Measurements from ENCODE around the gene ARIH2.
"Not testable (repeated sequence)": the region's sequence is repeated elsewhere in the genome, so short reads cannot be mapped to it uniquely, and the experiment has no call there.

ARIH2 gene

DNA sequence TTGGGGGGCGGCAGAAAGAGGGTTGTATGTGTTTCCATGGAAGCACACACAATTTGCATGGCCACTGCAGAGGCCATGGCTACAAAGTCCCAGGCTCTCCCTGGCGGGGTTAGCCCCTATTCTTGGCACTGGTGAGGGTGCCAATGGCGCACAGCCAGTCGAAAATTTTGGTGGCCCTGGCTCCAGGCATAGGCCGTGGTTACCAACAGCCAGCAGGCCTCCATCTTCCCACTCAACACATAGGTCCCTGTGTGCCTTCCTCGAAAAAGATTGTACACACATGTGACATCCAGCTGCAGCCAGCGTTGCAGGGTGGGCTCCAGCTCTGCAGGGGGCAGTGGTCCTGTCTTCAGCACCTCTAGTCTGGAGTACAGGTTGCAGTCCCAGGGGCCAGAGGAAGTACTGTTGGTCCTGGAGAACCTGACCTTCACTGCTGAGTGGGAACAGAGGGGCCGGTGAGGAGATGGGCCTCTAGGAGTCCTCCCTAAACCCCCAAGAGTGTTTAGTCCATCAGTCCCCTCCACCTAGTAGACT lies 78.5 kb downstream of the ARIH2 start:
- FAIRE-seq (no peak), DNase-seq (ENCODE audit: extremely low spot score, insufficient read length, low read depth) (no peak)

DNA sequence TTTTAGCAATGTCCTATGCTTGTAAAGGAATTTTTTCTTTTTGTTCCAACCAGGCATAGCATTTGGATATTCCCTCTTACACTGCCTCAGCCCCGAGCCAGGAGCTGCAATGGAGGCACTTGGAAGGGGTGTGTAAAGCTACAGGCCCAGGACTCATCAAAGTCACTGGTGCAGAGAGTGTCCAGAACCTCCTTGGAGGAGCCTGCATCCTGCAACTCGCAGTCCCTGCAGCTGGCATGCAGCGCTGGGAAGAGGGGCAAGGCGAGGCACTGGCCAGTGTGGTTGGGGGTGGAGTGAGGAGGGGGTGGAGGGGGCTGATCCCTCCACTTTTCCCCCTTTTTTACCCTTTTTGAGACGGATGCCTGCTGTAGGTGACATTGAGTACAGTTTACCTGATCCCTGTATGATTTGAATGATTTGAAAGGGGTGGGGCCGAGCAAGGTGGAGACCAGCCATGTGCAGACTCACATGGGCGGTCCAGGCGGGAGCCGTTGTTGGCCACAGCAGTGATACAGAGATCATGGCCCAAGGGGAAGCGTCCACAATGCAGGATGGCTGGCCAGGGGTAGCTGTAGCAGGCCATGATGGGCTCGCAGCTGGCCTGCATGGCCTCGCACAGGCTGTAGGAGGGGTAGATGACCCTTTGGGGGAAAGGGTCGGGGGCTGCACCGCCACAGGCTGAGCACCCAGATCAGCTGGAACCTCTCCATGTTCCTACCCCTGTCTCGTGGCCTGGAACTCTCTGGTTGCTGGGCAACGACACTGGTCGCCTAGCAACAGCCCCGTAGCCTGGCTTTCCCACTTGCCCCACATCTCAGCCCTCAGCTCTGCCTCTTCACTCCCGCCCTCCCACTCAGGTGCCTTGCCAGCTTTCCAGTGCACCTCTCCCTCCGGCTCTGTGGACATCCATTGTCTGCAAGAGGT lies 79.3 kb downstream of the ARIH2 start:
- no peak for DNase-seq (ENCODE audit: extremely low spot score, insufficient read length, low read depth)
- no peak for FAIRE-seq

DNA sequence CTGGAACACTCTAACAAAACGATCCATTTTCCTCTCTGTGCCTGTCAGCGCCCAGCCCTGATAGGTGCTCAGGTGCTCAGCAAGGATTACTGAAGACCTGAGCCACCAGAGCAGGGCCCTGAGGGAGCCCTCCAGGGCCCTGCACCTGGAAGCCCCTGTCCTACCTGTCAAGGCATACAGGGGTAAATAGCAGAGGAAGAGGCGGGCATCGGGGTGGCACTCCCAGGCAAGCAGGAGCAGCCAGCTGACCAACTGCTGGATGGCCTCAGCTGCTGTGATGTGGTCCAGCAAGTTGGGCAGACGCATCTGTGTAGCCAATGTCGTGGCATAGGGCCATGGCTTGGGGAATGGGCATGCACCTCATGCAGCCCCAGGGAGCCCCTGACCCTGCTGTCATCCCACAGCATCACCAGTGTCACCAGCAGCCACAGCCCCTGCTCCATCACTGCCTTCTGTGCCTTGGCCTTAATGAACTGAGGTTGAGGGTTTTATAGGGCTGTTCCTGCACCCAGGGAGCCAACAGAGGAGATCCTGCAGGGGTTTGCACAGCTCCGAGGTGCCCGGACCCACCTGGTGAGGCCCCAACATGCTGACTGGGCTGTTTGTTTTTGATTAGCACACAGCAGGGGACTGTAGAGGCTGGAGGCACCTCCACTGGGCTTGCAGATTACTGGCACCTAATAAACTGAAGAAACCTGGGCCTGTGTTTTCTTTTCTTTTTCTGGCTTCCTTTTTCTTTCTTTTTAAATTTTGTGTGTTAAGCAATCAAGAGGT lies 80.6 kb downstream of the ARIH2 start:
- no peak for DNase-seq (ENCODE audit: extremely low spot score, insufficient read length, low read depth)
- FAIRE-seq = no peak

DNA sequence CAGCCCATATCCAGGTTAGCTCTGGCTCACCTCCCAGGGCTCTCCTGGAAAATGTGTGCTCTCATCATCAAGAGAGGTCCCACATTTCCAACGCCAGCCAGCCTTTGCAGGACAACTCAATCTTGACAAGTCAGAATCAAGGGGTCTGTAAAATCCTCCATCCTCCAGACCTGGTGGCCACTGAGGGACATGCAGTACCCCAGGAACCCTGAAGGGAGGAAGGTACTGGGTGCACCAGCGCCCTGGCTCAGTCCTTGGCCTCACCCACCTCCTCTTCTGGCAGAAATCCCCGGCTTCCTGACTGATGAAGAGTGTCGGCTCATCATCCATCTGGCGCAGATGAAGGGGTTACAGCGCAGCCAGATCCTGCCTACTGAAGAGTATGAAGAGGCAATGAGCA lies 82.5 kb downstream of the ARIH2 start:
- FAIRE-seq (no peak), DNase-seq (ENCODE audit: extremely low spot score, insufficient read length, low read depth) (no peak)

- no peak for DNase-seq (ENCODE audit: extremely low spot score, insufficient read length, low read depth)
- no peak for FAIRE-seq
Observed at GRCh38 chr3:49004352-49005302, 86.0 kb downstream of the ARIH2 start.

DNA sequence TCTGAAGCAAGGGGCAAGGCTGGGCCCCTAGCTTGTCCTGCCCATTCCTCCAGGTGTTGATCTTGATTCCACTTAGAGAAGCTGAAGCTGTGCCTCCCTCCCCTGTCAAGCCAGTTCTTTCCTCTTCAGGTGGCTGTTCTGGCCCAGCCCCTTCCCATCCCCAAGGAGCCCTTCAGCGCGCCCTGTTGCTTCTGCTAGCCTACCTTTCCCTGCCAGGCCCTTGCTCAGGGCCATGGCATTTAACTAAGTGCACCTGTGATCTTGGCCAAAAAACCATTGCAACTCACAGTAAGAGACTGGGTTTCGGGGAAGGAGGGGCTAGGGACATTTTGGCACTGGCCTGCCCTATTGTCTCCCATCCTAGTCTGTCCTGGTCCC lies 86.7 kb downstream of the ARIH2 start:
- no peak for DNase-seq (ENCODE audit: extremely low spot score, insufficient read length, low read depth)
- no peak for FAIRE-seq

DNA sequence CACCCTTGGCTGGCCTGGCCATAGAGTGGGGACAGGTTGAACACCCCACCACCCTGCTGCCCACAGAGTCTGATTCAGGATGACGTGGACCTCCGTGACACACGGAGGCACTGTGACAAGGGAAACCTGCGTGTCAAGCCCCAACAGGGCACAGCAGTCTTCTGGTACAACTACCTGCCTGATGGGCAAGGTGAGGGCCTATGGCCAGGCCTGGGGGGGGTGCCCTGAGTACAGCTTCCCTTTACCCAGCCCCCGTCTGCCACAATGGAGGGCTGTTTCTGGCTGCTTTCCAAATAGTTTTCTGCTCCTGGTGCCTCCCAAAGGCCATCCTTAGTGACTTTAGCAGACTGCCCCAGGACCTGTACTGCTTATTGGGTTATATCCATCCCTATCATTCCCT lies 87.4 kb downstream of the ARIH2 start:
- FAIRE-seq (no peak), DNase-seq (ENCODE audit: extremely low spot score, insufficient read length, low read depth) (no peak)

DNA sequence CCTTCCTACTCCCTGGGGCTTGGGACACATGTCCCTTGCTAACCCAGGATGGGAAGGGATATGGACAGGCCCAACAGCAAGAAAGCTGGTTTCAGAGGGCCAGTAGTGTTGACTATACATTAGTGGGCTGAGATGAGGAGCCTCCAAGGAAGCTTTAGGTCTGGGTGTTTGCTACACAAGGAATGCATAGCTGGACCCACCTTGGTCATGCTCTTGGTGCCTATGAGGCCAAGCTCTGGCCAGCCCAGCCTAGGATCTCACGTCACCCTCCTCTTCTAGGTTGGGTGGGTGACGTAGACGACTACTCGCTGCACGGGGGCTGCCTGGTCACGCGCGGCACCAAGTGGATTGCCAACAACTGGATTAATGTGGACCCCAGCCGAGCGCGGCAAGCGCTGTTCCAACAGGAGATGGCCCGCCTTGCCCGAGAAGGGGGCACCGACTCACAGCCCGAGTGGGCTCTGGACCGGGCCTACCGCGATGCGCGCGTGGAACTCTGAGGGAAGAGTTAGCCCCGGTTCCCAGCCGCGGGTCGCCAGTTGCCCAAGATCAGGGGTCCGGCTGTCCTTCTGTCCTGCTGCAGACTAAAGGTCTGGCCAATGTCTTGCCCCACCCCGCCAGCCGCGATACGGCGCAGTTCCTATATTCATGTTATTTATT lies 87.9 kb downstream of the ARIH2 start:
- DNase-seq (ENCODE audit: extremely low spot score, insufficient read length, low read depth) (no peak), FAIRE-seq (no peak)

DNA sequence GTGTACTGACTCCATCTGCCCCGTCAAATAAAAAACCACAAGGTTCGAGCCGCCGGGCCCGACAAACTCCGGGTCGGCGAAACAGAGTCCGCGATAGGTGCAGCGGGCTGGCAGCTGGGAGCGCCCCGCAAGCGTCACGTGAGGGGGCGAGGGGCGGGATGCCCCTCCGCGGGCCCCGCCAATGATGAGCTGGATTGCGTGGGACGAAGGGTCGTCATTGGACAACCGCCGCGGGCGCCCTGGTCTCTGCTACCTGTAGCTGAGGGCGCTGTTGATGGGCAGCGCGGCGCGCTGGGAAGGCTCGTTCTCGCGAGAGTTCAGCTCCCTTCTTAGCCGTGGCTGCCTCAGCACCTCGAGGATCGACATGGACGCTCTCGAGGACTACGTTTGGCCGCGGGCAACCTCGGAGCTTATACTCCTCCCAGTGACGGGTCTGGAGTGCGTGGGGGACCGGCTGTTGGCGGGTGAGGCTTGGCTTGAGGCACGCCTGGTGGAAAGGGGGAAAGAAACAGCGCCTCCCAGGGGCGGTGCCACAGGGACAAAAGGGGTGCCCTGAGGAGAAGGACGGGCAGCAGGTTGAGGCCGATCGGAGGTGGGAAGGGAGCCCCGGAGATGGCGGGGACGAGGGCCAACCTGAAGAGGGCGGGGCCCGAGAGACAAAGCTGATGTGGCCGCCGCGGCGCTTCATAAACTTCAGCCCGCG lies 88.6 kb downstream of the ARIH2 start, which contains the start of gene WDR6:
Gene WDR6, plus strand, starts transcription at position 324 of the 703 bp plus-strand sequence. Its CDS starts 41 bp downstream, at position 365.
- DNase-seq (ENCODE audit: extremely low spot score, insufficient read length, low read depth) (peak; percentile 96), FAIRE-seq (peak; percentile 100)

GRCh38 chr3:49007771-49008528 lies 89.3 kb downstream of the ARIH2 start:
- FAIRE-seq = peak; percentile 87
- peak; percentile 77 for DNase-seq (ENCODE audit: extremely low spot score, insufficient read length, low read depth)

- not testable (repeated sequence) for DNase-seq (ENCODE audit: extremely low spot score, insufficient read length, low read depth); FAIRE-seq
Observed at GRCh38 chr3:49008627-49009026, 90.0 kb downstream of the ARIH2 start.

DNA sequence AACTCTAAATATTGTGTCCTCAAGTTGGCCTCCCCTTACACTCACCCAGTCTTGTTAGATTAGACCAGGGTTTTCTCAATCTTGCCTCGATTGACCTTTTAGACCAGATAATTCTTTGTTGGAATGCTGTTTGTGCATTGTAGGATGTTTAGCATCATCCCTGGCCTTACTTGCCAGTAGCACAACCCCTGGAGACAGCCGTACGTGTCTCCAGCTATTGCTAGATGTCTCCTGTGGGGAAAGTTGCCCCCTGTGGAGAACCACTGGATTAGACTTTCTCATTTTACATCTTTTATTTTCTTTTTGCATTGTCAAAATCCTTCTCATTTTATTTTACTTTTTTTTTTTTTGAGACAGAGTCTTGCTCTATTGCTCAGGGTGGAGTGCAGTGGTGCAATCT lies 90.8 kb downstream of the ARIH2 start:
- DNase-seq (ENCODE audit: extremely low spot score, insufficient read length, low read depth) = no peak
- FAIRE-seq = no peak

GRCh38 chr3:49012441-49013017 lies 93.9 kb downstream of the ARIH2 start:
- FAIRE-seq = no peak
- no peak for DNase-seq (ENCODE audit: extremely low spot score, insufficient read length, low read depth)

GRCh38 chr3:49013113-49013737 lies 94.6 kb downstream of the ARIH2 start:
- FAIRE-seq (no peak), DNase-seq (ENCODE audit: extremely low spot score, insufficient read length, low read depth) (no peak)

DNA sequence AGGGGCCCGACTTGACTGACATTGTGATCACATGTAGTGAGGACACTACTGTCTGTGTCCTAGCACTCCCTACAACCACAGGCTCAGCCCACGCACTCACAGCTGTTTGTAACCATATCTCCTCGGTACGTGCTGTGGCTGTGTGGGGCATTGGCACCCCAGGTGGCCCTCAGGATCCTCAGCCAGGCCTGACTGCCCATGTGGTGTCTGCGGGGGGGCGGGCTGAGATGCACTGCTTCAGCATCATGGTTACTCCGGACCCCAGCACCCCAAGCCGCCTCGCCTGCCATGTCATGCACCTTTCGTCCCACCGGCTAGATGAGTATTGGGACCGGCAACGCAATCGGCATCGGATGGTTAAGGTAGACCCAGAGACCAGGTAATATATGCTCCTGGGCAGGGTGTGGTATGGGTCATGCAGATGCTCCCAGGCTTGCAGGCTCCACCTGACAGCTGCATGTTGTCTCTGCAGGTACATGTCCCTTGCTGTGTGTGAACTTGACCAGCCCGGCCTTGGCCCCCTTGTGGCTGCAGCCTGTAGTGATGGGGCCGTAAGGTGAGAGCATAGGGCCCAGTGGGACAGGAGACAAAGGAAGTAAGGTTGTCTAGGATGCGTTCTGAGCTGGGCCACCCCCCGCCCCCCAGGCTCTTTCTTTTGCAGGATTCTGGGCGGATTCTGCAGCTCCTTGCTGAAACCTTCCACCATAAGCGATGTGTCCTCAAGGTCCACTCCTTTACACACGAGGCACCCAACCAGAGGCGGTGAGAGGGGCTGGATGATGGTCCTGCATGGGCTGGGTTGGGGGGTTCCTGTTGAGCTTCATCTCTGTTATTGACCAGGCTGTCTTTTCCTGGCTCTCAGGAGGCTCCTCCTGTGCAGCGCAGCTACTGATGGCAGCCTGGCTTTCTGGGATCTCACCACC lies 95.4 kb downstream of the ARIH2 start:
- peak; percentile 53 for FAIRE-seq
- DNase-seq (ENCODE audit: extremely low spot score, insufficient read length, low read depth) = no peak

DNA sequence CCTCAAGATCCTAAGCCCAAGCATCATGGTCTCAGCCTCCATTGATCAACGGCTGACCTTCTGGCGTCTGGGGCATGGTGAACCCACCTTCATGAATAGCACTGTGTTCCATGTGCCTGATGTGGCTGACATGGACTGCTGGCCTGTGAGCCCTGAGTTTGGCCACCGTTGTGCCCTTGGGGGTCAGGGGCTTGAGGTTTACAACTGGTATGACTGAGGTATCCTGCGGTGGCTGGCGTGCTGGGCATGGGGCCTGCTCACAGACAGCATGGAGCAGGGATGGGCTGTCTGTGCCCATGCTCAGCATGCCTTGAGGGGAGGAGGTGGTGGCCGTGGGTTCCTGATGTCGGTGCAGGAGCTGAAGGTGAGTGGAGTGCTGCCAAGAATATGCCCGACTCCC lies 96.4 kb downstream of the ARIH2 start:
- FAIRE-seq (no peak), DNase-seq (ENCODE audit: extremely low spot score, insufficient read length, low read depth) (no peak)

All from GM18507 (cell line).